Endothelial cell of umbilical vein (primary cell): Measurements from ENCODE around the gene FAM3D. TPM values are rescaled to one million over a fixed set of nuclear protein-coding genes. Genes with fewer than 3 reads are reported as not detected.

Experiments
- BruUV-seq: library from RNA; stranded (reverse); fragments of 400-500 nt; replicated peaks from 2 replicates; lab custom pipeline; 2021; lab: Mats Ljungman, UMichigan
- CTCF ChIA-PET: fragments of 300-600, 350-600 bp; sonication (Branson Sonifier 250); formaldehyde crosslinking; loops from one replicate; lab custom pipeline; 2021; ENCODE audit warnings: antibody characterized with exemption, inconsistent platforms; lab: Charles Lee
- POLR2A ChIA-PET: fragments of 300-600, 350-600 bp; sonication (Branson Sonifier 250); formaldehyde crosslinking; loops from one replicate; lab custom pipeline; 2021; ENCODE audit warnings: antibody characterized with exemption, inconsistent platforms; lab: Charles Lee
- DNase-seq: peaks from one replicate; pipeline ENCODE4 v3.0.0-alpha.2; 2011; ENCODE audit warnings: low read depth, low spot score
- FAIRE-seq: peaks from 2 replicates; lab custom pipeline; 2011; peaks lifted over from hg19 to GRCh38; lab: Jason Lieb, UNC
- H2AFZ ChIP-seq: 2 replicates; pipeline ENCODE4 v1.6.0; 2012; ENCODE audit warnings: low read depth, low read length, control low read depth, inconsistent platforms
- H3K27ac ChIP-seq: 2 replicates; pipeline ENCODE4 v1.5.1; 2011; ENCODE audit warnings: low read depth, mild to moderate bottlenecking, control low read depth, low read length, moderate library complexity; ENCODE audit not compliant: insufficient read depth
- H3K27me3 ChIP-seq, 2 experiments: 2 replicates each; pipeline versions ENCODE4 v1.6.0 to v1.6.1; 2011; ENCODE audit warnings: low read length in 2 of 2, mixed read lengths in 1 of 2; ENCODE audit not compliant: control insufficient read depth in 2 of 2, insufficient read depth in 2 of 2
- H3K36me3 ChIP-seq, 2 experiments: 2 replicates in 1 of 2; 3 replicates in 1 of 2; pipeline ENCODE4 v1.5.1; 2011; ENCODE audit warnings: low read length in 2 of 2, mild to moderate bottlenecking in 1 of 2, moderate library complexity in 1 of 2; ENCODE audit not compliant: control insufficient read depth in 2 of 2, insufficient read depth in 2 of 2; ENCODE audit errors: extremely low read depth in 1 of 2
- H3K4me1 ChIP-seq: 3 replicates; pipeline ENCODE4 v1.5.1; 2011; ENCODE audit warnings: mild to moderate bottlenecking, low read length; ENCODE audit not compliant: control insufficient read depth, insufficient read depth; ENCODE audit errors: extremely low read depth
- H3K4me2 ChIP-seq: 2 replicates; pipeline ENCODE4 v1.6.1; 2011; ENCODE audit warnings: low read length, control low read depth, mixed read lengths; ENCODE audit not compliant: insufficient read depth
- H3K4me3 ChIP-seq, 3 experiments: fragments of 200-600 bp in 1 of 3; sonication (generic), shearing (Covaris generic) in 1 of 3; replicated peaks in 1 of 3; 2 replicates each; pipeline ENCODE4 v1.5.1; 2011 to 2016; ENCODE audit warnings: control low read depth in 3 of 3, low read length in 3 of 3, mild to moderate bottlenecking in 2 of 3, inconsistent platforms in 1 of 3, low read depth in 1 of 3, moderate library complexity in 1 of 3; ENCODE audit not compliant: insufficient read depth in 1 of 3
- H3K79me2 ChIP-seq: 2 replicates; pipeline ENCODE4 v1.6.0; 2012; ENCODE audit warnings: low read length, inconsistent platforms; ENCODE audit not compliant: control insufficient read depth, insufficient read depth
- H3K9ac ChIP-seq: replicated peaks from 2 replicates; pipeline ENCODE3; 2011; ENCODE audit warnings: low read length, control low read depth; ENCODE audit not compliant: insufficient read depth; ENCODE audit errors: extremely low read depth
- H3K9me1 ChIP-seq: replicated peaks from 3 replicates; pipeline ENCODE4 v1.6.0; 2011; ENCODE audit warnings: mild to moderate bottlenecking, low read length; ENCODE audit not compliant: control insufficient read depth, insufficient read depth; ENCODE audit errors: extremely low read depth
- H3K9me3 ChIP-seq: replicated peaks from 2 replicates; pipeline ENCODE4 v1.5.1; 2012; ENCODE audit warnings: low read length, inconsistent platforms; ENCODE audit not compliant: control insufficient read depth, insufficient read depth
- H4K20me1 ChIP-seq: replicated peaks from 2 replicates; pipeline ENCODE3; 2011; ENCODE audit warnings: mild to moderate bottlenecking, low read length; ENCODE audit not compliant: control insufficient read depth, insufficient read depth; ENCODE audit errors: extremely low read depth
- EZH2 ChIP-seq: IDR thresholded peaks from 2 replicates; pipeline ENCODE4 v1.6.1; 2012; ENCODE audit warnings: borderline replicate concordance, low read depth, mild to moderate bottlenecking, moderate library complexity, low read length, inconsistent platforms; ENCODE audit not compliant: severe bottlenecking
- FOS ChIP-seq: IDR thresholded peaks from 2 replicates; pipeline ENCODE4 v1.6.1; 2011; ENCODE audit warnings: mild to moderate bottlenecking, low read length, moderate library complexity, borderline replicate concordance; ENCODE audit not compliant: insufficient read depth
- GATA2 ChIP-seq: IDR thresholded peaks from 2 replicates; pipeline ENCODE4 v1.7.0; 2011; ENCODE audit warnings: low read depth, mild to moderate bottlenecking, moderate library complexity, mixed read lengths, low read length; ENCODE audit not compliant: insufficient read length, insufficient read depth
- JUN ChIP-seq: IDR thresholded peaks from 2 replicates; pipeline ENCODE4 v1.6.1; 2011; ENCODE audit warnings: borderline replicate concordance, low read depth; ENCODE audit not compliant: insufficient read length, insufficient read depth
- MYC ChIP-seq: IDR thresholded peaks from one replicate; pipeline ENCODE4 v1.6.1; 2011; ENCODE audit warnings: mild to moderate bottlenecking, low read depth, low read length
- POLR2A ChIP-seq: IDR thresholded peaks from 2 replicates; pipeline ENCODE4 v1.6.1; 2012; ENCODE audit warnings: low read depth, mild to moderate bottlenecking, control low read depth, low read length
- POLR2AphosphoS5 ChIP-seq: IDR thresholded peaks from 2 replicates; pipeline ENCODE4 v1.6.1; 2012; ENCODE audit warnings: low read depth, mild to moderate bottlenecking, control low read depth, low read length, moderate library complexity; ENCODE audit not compliant: insufficient read depth
- dilution Hi-C: fragments of 300-500 bp; cut with MboI; formaldehyde crosslinking; loops from one replicate; pipeline ENCODE4 v1.15.0; 2019; ENCODE audit warnings: low sequenced_read_pairs; ENCODE audit not compliant: extremely low pct_ligation_motif_present
- intact Hi-C: fragments of 100-400 bp; cut with micrococcal nuclease; formaldehyde crosslinking; loops from one replicate; pipeline ENCODE4 v1.10.0; 2022
- polyA plus RNA-seq, 4 experiments: library from polyadenylated mRNA; depleted of rRNA in 3 of 4; stranded (reverse) in 3 of 4; unstranded in 1 of 4; fragments of >200 nt; gene quantifications; 2 replicates each; pipeline versions ENCODE4 v1.2.1 to v1.2.3, GENCODE V29; 2011 to 2012; ENCODE audit warnings: missing spikeins in 1 of 4
- total RNA-seq: library from RNA; stranded (reverse); gene quantifications from 2 replicates; pipeline ENCODE4 v1.2.3, GENCODE V29; 2021
- TF ChIP-seq, protein P1 (sequence below): IDR thresholded peaks from 2 replicates; pipeline ENCODE4 v1.6.1; 2011; ENCODE audit not compliant: insufficient read depth, insufficient read length
- TF ChIP-seq, protein P2 (sequence below), 2 donors: IDR thresholded peaks; 1 replicate in 1 of 2; 2 replicates in 1 of 2; pipeline ENCODE4 v1.5.1; 2011; ENCODE audit warnings: low read length in 2 of 2, mild to moderate bottlenecking in 2 of 2, moderate library complexity in 2 of 2, control low read depth in 1 of 2, inconsistent platforms in 1 of 2, low read depth in 1 of 2; ENCODE audit not compliant: insufficient read depth in 1 of 2; ENCODE audit errors: extremely low read depth in 1 of 2

FAM3D gene
- total and polyA plus RNA-seq, 2 donors (not counting 3 experiments of a cell fraction or from before 2014, with no cell fraction given): 0.12 TPM; not detected in 1

DNA sequence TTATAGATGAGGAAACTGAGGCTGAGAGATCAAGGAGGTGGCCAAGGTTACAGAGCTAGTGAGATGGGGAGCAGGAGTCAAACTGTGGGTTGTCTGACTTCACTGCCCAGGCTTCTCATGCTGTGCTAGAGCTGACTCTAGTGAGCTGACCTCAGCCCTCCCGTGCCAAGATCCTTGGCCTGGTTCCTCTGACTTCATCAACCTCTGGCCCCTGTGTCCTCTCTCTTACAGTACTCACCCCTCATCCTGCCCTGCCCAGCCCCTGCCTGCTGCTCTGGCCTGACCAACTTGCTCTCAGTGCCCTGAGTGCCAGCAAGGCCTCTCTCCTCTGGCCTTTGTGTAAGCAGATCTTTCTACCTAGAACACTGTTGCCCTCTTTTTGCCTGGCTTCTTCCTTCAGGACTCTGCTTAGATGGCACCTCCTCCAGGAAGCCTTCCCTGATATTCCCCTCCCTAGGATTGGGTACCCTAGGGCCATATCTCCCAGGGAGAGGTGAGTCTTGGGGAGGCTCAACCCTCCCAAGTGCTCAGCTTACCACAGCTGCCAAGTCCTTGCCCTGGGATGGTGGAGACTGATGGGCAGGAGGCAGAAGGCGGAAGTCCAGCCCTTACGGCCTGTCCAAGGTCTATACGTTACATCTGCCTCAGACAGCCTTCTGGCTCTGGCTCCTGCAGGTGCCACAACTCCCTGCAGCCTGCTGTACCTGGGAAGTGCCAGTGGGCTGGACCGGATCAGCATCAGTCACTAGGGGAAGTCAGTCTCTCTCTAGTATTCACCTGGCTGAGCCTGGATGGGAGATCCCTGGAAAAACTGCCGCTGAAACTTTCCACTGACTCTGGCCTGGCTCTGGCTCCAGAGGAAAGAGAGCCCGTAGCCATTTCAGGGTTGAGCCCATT lies 53.1 kb downstream of the FAM3D start:
- CTCF ChIA-PET: interaction anchor here (1.2 to 1.4 kb wide), 2 partner anchors 9 to 16 kb away, joined by 3 to 4 read pairs; no protein-coding TSS in a partner anchor
- H3K36me3 ChIP-seq: no peaks in the 10 kb centered on the region

More for the DNA sequence above, 53.1 kb downstream of the FAM3D start:
- Histone ChIP-seq H3K4me2 (no peak overlapping the region), H3K4me1 (no peaks in the 10 kb centered on the region), H3K79me2 (no peaks in the 10 kb centered on the region), H3K27ac (no peak overlapping the region), H4K20me1 (no peaks in the 10 kb centered on the region), H3K27me3 (no peaks in the 10 kb centered on the region), H2AFZ (no peak overlapping the region), H3K9me1 (no peaks in the 10 kb centered on the region), H3K9ac (no peak overlapping the region), H3K9me3 (no peaks in the 10 kb centered on the region), H3K4me3 (no peak overlapping the region)
- intact Hi-C loops (no loop called here), dilution Hi-C loops (no loop called here)
- no TSS peak for BruUV-seq
- POLR2A ChIA-PET: no interaction called here
- FAIRE-seq: no peak
- TF ChIP-seq EZH2: no peak
- no peak for TF ChIP-seq POLR2AphosphoS5
- TF ChIP-seq, protein P1, sequence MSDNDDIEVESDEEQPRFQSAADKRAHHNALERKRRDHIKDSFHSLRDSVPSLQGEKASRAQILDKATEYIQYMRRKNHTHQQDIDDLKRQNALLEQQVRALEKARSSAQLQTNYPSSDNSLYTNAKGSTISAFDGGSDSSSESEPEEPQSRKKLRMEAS: no peak
- TF ChIP-seq POLR2A: no peak
- TF ChIP-seq FOS: no peak
- TF ChIP-seq, protein P2, sequence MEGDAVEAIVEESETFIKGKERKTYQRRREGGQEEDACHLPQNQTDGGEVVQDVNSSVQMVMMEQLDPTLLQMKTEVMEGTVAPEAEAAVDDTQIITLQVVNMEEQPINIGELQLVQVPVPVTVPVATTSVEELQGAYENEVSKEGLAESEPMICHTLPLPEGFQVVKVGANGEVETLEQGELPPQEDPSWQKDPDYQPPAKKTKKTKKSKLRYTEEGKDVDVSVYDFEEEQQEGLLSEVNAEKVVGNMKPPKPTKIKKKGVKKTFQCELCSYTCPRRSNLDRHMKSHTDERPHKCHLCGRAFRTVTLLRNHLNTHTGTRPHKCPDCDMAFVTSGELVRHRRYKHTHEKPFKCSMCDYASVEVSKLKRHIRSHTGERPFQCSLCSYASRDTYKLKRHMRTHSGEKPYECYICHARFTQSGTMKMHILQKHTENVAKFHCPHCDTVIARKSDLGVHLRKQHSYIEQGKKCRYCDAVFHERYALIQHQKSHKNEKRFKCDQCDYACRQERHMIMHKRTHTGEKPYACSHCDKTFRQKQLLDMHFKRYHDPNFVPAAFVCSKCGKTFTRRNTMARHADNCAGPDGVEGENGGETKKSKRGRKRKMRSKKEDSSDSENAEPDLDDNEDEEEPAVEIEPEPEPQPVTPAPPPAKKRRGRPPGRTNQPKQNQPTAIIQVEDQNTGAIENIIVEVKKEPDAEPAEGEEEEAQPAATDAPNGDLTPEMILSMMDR (IDR thresholded peaks at IDR 0.05; ENCODE audit: extremely low read depth in 1 of 2, insufficient read depth in 1 of 2, low read depth in 1 of 2, low read length in 2 of 2): no peak
- TF ChIP-seq JUN: no peak
- no peak for TF ChIP-seq GATA2
- TF ChIP-seq MYC: no peak
- DNase-seq: no peak
